EH (cell line): ENCODE measurements around the gene KRT79.

Experiments
- DNase-seq: peaks from one replicate; pipeline ENCODE4 v3.0.0-alpha.2; 2015; ENCODE audit warnings: low read depth

KRT79 gene

GRCh38 chr12:52834727-52835001 is 553 bp upstream of the KRT79 start:
- DNase-seq, result no peak

- no peak for DNase-seq
Observed at GRCh38 chr12:52832985-52833905, 866 bp downstream of the KRT79 start.

GRCh38 chr12:52832451-52832850 is 1.7 kb downstream of the KRT79 start:
- no peak for DNase-seq

- DNase-seq, result no peak
Observed at GRCh38 chr12:52831251-52831650, 2.9 kb downstream of the KRT79 start.

GRCh38 chr12:52829986-52830770 is 3.9 kb downstream of the KRT79 start:
- DNase-seq, result no peak

- DNase-seq, result peak; percentile 46
Observed at GRCh38 chr12:52828591-52829021, 5.5 kb downstream of the KRT79 start.

GRCh38 chr12:52828156-52828555 is 6.0 kb downstream of the KRT79 start:
- no peak for DNase-seq

GRCh38 chr12:52827499-52828090 is 6.5 kb downstream of the KRT79 start:
- DNase-seq, result no peak

GRCh38 chr12:52826611-52827498 is 7.3 kb downstream of the KRT79 start:
- DNase-seq, result peak; percentile 37

- DNase-seq, result no peak
Observed at GRCh38 chr12:52825961-52826360, 8.2 kb downstream of the KRT79 start.

- no peak for DNase-seq
Observed at GRCh38 chr12:52824741-52825410, 9.2 kb downstream of the KRT79 start.

GRCh38 chr12:52823761-52824450 is 10.2 kb downstream of the KRT79 start:
- DNase-seq, result no peak

- DNase-seq, result no peak
Observed at GRCh38 chr12:52822771-52823510, 11.2 kb downstream of the KRT79 start.

GRCh38 chr12:52821826-52822660 is 12.1 kb downstream of the KRT79 start:
- peak; percentile 53 for DNase-seq

- DNase-seq, result no peak
Observed at GRCh38 chr12:52821071-52821730, 12.9 kb downstream of the KRT79 start.

GRCh38 chr12:52820521-52820920 is 13.6 kb downstream of the KRT79 start:
- DNase-seq, result no peak

GRCh38 chr12:52819731-52820510 is 14.2 kb downstream of the KRT79 start:
- no peak for DNase-seq
